HG03159 (cell line): ENCODE measurements around the gene MEF2A.
A peak's percentile ranks its signal among the peaks of the same experiment; 100 is the strongest.

Experiments used
- ATAC-seq: cut with Tn5 transposase; IDR thresholded peaks from one replicate; pipeline ENCODE4 v1.9.1; 2021; ENCODE audit warnings: mild to moderate bottlenecking, moderate library complexity; ENCODE audit not compliant: unreplicated experiment

MEF2A gene

DNA sequence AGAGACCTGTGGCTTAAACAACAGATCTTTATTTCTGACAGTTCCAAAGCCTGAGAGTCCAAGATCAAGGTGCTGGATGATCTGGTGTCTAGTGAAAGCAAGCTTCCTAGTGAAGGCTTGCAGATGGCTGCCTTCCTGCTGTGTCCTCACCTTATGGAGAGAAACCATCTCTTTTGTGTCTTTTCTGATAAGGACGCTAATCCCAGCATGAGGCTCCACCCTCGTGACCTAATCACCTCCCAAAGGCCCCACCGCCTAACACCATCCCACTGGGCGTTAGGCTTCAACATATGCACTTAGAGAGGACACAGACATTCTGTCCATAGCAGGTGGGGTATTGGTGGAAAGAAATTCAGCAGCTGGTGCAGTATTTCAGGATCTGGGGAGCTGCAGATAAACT lies 187.3 kb downstream of the MEF2A start:
- ATAC-seq = no peak

DNA sequence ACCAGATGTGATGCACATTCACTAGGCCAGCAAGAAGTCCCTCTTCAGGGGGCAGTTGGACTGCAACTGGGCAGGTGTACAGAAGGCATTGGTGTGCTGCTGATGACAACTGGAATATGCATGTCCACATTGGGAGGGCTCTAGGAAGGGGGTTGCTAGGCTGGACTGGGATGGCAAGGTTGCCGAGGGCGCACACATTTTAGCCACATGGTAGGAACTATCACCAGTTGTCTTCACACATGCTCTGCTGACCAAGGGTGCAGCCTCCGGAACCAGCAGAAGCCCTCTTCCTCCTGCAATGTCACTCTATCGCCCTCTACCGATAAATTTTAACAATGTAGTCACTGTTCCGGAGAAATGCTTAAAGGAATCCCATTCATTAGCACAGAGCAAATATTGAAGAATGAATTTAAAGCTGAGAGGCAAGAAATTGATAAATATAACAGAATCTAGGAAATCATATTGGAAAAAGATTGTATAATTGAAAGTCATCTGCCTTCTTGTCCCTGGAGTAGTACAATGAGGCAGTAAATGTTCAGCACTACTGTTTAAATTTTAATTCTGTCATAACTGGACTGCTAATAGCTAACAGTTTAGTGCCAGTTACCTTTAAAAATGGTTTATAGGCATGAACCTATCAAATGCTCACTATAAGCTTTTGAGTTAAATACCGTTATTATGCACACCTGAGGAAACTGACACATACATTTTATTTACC lies 190.1 kb downstream of the MEF2A start:
- ATAC-seq = peak; percentile 91

DNA sequence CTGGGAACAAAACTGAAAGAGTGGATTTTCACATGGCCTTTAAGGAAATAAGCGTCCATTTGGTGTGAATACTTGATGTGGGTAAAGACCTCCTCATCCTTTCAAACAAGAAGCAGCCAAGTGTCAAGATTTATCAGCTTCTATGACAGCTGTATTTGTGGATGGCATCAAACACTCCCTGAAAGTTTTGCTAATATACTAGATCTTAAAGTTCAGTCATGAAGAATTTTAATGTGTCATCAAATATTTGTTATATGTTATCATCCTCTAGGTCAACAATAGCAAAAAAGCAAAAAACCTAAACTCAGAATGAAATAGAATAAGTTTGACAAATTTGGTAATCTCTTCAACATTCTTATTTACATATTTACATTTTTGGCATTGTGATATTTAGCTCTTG lies 196.5 kb downstream of the MEF2A start:
- no peak for ATAC-seq

DNA sequence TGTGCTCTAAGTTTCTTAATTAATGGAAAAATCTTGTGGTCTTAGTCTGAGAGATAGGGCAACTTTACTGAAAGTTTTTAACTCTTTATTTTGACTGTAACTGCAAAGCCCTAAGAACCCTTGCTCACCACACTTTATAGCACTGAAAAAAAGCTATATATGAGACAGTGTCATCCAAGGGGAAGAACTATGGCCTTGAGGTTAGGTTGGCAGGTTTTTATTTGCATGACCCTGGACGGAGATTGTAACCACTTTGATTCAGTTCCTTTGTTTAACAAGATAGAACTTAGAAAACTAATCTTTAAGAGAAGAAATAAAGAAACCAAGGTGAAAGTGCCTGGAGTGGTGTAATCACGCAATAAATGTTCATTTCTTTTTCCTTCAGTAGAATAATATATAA lies 198.0 kb downstream of the MEF2A start:
- ATAC-seq = peak; percentile 94

DNA sequence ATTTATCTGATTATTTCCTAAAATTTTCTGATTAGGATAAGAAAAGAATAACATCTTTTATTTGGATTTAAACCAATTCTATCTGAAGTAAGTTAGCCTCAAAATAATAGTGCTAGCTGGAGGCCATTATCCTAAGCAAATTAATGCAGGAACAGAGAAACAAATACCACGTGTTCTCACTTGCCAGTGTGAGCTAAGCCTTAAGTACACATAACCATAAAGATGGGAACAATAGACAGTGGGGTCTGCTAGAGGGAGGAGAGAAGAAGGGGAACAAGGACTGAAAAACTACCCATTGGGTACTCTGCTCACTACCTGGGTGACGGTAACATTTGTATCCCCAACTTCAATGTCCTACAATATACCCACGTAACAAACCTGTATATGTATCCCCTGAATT lies 198.7 kb downstream of the MEF2A start:
- no peak for ATAC-seq
